IMR-90 (cell line): ENCODE results near the gene DCAF15. TPM values are rescaled to one million over a fixed set of nuclear protein-coding genes. Genes with fewer than 3 reads are reported as not detected.

Experiments used
- ATAC-seq: fragments of 200-7000 bp; cut with Tn5 transposase; 2 replicates; pipeline ENCODE4 v1.9.1; 2020; ENCODE audit warnings: low read depth, mild to moderate bottlenecking, moderate library complexity
- BruUV-seq: library from RNA; stranded (reverse); fragments of 400-500 nt; replicated peaks from 2 replicates; lab custom pipeline; 2021; lab: Mats Ljungman, UMichigan
- CTCF ChIA-PET: fragments of 300-600 bp; formaldehyde crosslinking; extraction: SDS; loops from one replicate; lab custom pipeline; 2021; ENCODE audit warnings: antibody characterized with exemption; lab: Yijun Ruan, JAX
- POLR2A ChIA-PET: fragments of 300-600 bp; sonication (Branson Sonifier 250); formaldehyde crosslinking; loops from one replicate; lab custom pipeline; 2022; ENCODE audit warnings: antibody characterized with exemption; ENCODE audit not compliant: unreplicated experiment; lab: Charles Lee
- DNase-seq: peaks from one replicate; pipeline ENCODE4 v3.0.0; 2013
- H2AFZ ChIP-seq: replicated peaks from 2 replicates; pipeline ENCODE3; 2013; ENCODE audit warnings: low read length, mild to moderate bottlenecking; ENCODE audit not compliant: poor library complexity
- H2AK5ac ChIP-seq: 2 replicates; pipeline ENCODE4 v1.6.1; 2013; ENCODE audit warnings: low read depth, low read length, inconsistent platforms
- H2AK9ac ChIP-seq: replicated peaks from 2 replicates; pipeline ENCODE3; 2013; ENCODE audit warnings: mild to moderate bottlenecking, low read depth, low read length, moderate library complexity; ENCODE audit not compliant: poor library complexity
- H2BK120ac ChIP-seq: 2 replicates; pipeline ENCODE4 v1.6.1; 2013; ENCODE audit warnings: low read depth, low read length, inconsistent platforms
- H2BK15ac ChIP-seq: 3 replicates; pipeline ENCODE4 v1.6.1; 2013; ENCODE audit warnings: low read depth, low read length, inconsistent platforms
- H2BK20ac ChIP-seq: 2 replicates; pipeline ENCODE4 v1.6.1; 2013; ENCODE audit warnings: low read depth, mild to moderate bottlenecking, inconsistent platforms, low read length, moderate library complexity
- H2BK5ac ChIP-seq: 2 replicates; pipeline ENCODE4 v1.6.1; 2013; ENCODE audit warnings: mild to moderate bottlenecking, low read depth, low read length, inconsistent platforms; ENCODE audit not compliant: poor library complexity, severe bottlenecking
- H3K14ac ChIP-seq: replicated peaks from 2 replicates; pipeline ENCODE4 v1.6.1; 2013; ENCODE audit warnings: low read depth, low read length, inconsistent platforms
- H3K18ac ChIP-seq: 2 replicates; pipeline ENCODE4 v1.6.1; 2013; ENCODE audit warnings: low read depth, low read length, control low read depth
- H3K23ac ChIP-seq: 2 replicates; pipeline ENCODE4 v1.6.1; 2013; ENCODE audit warnings: low read depth, low read length, inconsistent platforms
- H3K27ac ChIP-seq: 2 replicates; pipeline ENCODE4 v1.5.1; 2013; ENCODE audit warnings: mild to moderate bottlenecking, control low read depth, low read length; ENCODE audit not compliant: insufficient read depth
- H3K27me3 ChIP-seq: 2 replicates; pipeline ENCODE4 v1.6.1; 2013; ENCODE audit warnings: low read length; ENCODE audit not compliant: control insufficient read depth, insufficient read depth
- H3K36me3 ChIP-seq: 2 replicates; pipeline ENCODE4 v1.6.1; 2013; ENCODE audit warnings: low read length, mixed read lengths; ENCODE audit not compliant: control insufficient read depth, insufficient read depth
- H3K4ac ChIP-seq: 2 replicates; pipeline ENCODE4 v1.6.1; 2013; ENCODE audit warnings: low read depth, low read length, inconsistent platforms
- H3K4me1 ChIP-seq: 2 replicates; pipeline ENCODE4 v1.6.1; 2013; ENCODE audit warnings: low read length, mixed read lengths; ENCODE audit not compliant: control insufficient read depth, insufficient read depth
- H3K4me2 ChIP-seq: 2 replicates; pipeline ENCODE4 v1.6.1; 2013; ENCODE audit warnings: low read depth, mild to moderate bottlenecking, control low read depth, low read length, moderate library complexity
- H3K4me3 ChIP-seq: 2 replicates; pipeline ENCODE4 v1.5.1; 2013; ENCODE audit warnings: low read depth, mild to moderate bottlenecking, control low read depth, low read length, moderate library complexity; ENCODE audit not compliant: insufficient read depth
- H3K56ac ChIP-seq: 2 replicates; pipeline ENCODE4 v1.6.1; 2013; ENCODE audit warnings: low read length, inconsistent platforms; ENCODE audit not compliant: insufficient read depth; ENCODE audit errors: extremely low read depth
- H3K79me1 ChIP-seq, 2 experiments: 2 replicates each; pipeline ENCODE4 v1.6.1; 2013; ENCODE audit warnings: low read length in 2 of 2, inconsistent platforms in 1 of 2, low read depth in 1 of 2
- H3K9ac ChIP-seq: 2 replicates; pipeline ENCODE4 v1.6.1; 2013; ENCODE audit warnings: low read depth, low read length, control low read depth
- H3K9me1 ChIP-seq: 2 replicates; pipeline ENCODE4 v1.6.1; 2013; ENCODE audit warnings: low read length, inconsistent platforms; ENCODE audit not compliant: insufficient read depth
- H3K9me3 ChIP-seq: 2 replicates; pipeline ENCODE4 v1.6.1; 2013; ENCODE audit warnings: low read length; ENCODE audit not compliant: control insufficient read depth, insufficient read depth
- H4K20me1 ChIP-seq: 2 replicates; pipeline ENCODE4 v1.6.1; 2013; ENCODE audit warnings: low read length, inconsistent platforms; ENCODE audit not compliant: insufficient read depth
- H4K5ac ChIP-seq: 2 replicates; pipeline ENCODE4 v1.6.1; 2013; ENCODE audit warnings: mild to moderate bottlenecking, low read depth, low read length, control low read depth
- H4K8ac ChIP-seq, 2 experiments: 2 replicates each; pipeline ENCODE4 v1.6.1; 2013; ENCODE audit warnings: low read depth in 2 of 2, low read length in 2 of 2, control low read depth in 1 of 2, inconsistent platforms in 1 of 2
- H4K91ac ChIP-seq: 2 replicates; pipeline ENCODE4 v1.6.1; 2013; ENCODE audit warnings: low read depth, low read length, inconsistent platforms; ENCODE audit not compliant: insufficient read depth
- BHLHE40 ChIP-seq: fragments of 150-350 bp; IDR thresholded peaks from 2 replicates; pipeline ENCODE4 v1.6.1; 2016; ENCODE audit warnings: mild to moderate bottlenecking, low read depth, low read length
- FOS ChIP-seq: fragments of 150-350 bp; IDR thresholded peaks from 2 replicates; pipeline ENCODE4 v1.6.1; 2016; ENCODE audit warnings: low read depth, low read length
- MXI1 ChIP-seq: IDR thresholded peaks from 2 replicates; pipeline ENCODE4 v1.6.1; 2012; ENCODE audit warnings: low read depth, mild to moderate bottlenecking, low read length, moderate library complexity, borderline replicate concordance
- NFE2L2 ChIP-seq: fragments of 150-350 bp; IDR thresholded peaks from 2 replicates; pipeline ENCODE4 v1.6.1; 2016; ENCODE audit warnings: low read depth, mild to moderate bottlenecking, low read length
- RAD21 ChIP-seq: IDR thresholded peaks from 2 replicates; pipeline ENCODE4 v1.6.1; 2012; ENCODE audit warnings: low read length, improper control_type of control experiment
- RCOR1 ChIP-seq: IDR thresholded peaks from 2 replicates; pipeline ENCODE4 v1.6.1; 2012; ENCODE audit warnings: mild to moderate bottlenecking, low read length, improper control_type of control experiment; ENCODE audit not compliant: insufficient replicate concordance
- RFX5 ChIP-seq: IDR thresholded peaks from 2 replicates; pipeline ENCODE4 v1.8.0; 2012; ENCODE audit warnings: low read depth, mild to moderate bottlenecking, low read length, moderate library complexity
- WGBS, 2 experiments: methylation state at CpG; one replicate each; pipeline versions ENCODE4 v1.1.5 to v1.1.7; 2013; ENCODE audit warnings: missing lambda C conversion rate in 2 of 2; ENCODE audit not compliant: insufficient read length in 1 of 2; ENCODE audit errors: extremely low coverage in 2 of 2; 5-methylcytosine and 5-hydroxymethylcytosine counted together
- dilution Hi-C: fragments of 300-500 bp; cut with HindIII; formaldehyde crosslinking; loops from one replicate; pipeline ENCODE4 v1.14.3; 2018; ENCODE audit warnings: low sequenced_read_pairs; ENCODE audit not compliant: unreplicated experiment
- in situ Hi-C: fragments of 300-500 bp; cut with MboI; formaldehyde crosslinking; loops from 3 replicates; pipeline ENCODE4 v1.14.3; 2019; ENCODE audit warnings: low sequenced_read_pairs, inconsistent platforms, mixed read lengths
- intact Hi-C: fragments of 100-400 bp; cut with micrococcal nuclease; formaldehyde crosslinking; loops from 2 replicates; pipeline ENCODE4 v1.10.0; 2022
- polyA plus RNA-seq, 3 experiments: library from polyadenylated mRNA; depleted of rRNA; stranded (reverse); fragments of >200 nt; gene quantifications; 2 replicates each; pipeline ENCODE4 v1.2.3, GENCODE V29; 2012; ENCODE audit warnings: low replicate concordance in 1 of 3
- total RNA-seq: library from RNA; depleted of rRNA; stranded (reverse); fragments of >200 nt; gene quantifications from 2 replicates; pipeline ENCODE4 v1.2.3, GENCODE V29; 2012
- TF ChIP-seq, protein P1 (sequence below): fragments of 150-350 bp; IDR thresholded peaks from 2 replicates; pipeline ENCODE4 v1.6.1; 2017; ENCODE audit warnings: mild to moderate bottlenecking, antibody characterized with exemption, low read length, low read depth
- TF ChIP-seq, protein P2 (sequence below): conservative IDR thresholded peaks from 2 replicates; pipeline ENCODE4 v1.5.1; 2012; ENCODE audit warnings: mild to moderate bottlenecking, low read depth, low read length, improper control_type of control experiment

DCAF15 gene
- total and polyA plus RNA-seq, 2 of the 4 experiments (the other 2 are of a cell fraction): 6.8 to 31.0 TPM

DNA sequence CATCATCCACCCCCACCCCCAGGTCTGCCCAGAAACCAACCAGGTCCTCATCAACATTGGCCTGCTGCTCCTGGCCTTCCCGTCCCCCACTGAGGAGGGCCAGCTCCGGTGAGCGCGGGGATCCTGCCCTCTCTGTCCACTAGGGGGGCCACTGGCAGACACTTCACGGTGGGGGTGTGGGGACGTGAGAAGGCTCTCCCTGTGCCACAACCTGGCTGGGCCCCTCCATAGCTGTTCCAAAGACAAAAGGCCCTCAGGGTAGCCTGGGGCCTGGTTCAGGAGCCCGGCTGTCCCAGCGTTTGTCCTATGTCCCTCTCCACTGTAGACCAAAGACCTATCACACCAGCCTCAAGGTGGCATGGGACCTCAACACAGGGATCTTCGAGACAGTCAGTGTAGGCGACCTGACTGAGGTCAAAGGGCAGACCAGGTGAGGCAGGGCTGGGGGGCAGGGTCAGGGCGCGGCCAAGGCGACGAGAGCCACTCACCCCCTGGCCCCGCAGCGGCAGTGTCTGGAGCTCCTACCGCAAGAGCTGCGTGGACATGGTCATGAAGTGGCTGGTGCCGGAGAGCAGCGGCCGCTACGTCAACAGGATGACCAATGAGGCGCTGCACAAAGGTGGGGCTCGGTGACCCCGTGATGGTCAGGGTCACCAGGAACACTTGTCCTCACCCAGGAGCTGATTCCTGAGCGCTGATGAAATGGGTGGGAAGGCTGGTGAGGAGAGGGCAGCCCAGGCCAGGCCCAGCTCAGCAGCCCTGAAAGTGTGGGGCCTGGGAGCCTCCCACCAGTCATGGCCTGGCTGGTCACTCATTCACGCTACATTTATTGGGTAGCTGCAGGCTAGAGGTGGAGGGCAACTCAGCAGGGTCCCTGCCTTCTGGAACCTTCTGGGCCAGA lies 7.9 kb downstream of the DCAF15 start:
- Histone ChIP-seq H2AK5ac (no peak overlapping the region), H3K27me3 (no peaks in the 10 kb centered on the region), H2BK15ac (no peak overlapping the region), H4K8ac (no peak overlapping the region), H3K9me3 (no peaks in the 10 kb centered on the region), H3K4me3 (no peak overlapping the region), H2BK120ac (no peak overlapping the region), H3K36me3 (peaks cover 48% of the 10 kb centered on the region), H3K4ac (no peak overlapping the region), H3K27ac (no peak overlapping the region), H3K9me1 (no peaks in the 10 kb centered on the region), H4K91ac (no peak overlapping the region), H3K56ac (no peak overlapping the region), H2AK9ac (peak overlapping the region; percentile 37), H3K18ac (no peak overlapping the region), H3K4me1 (peaks cover 9% of the 10 kb centered on the region), H2AFZ (no peak overlapping the region), H2BK5ac (no peak overlapping the region), H3K9ac (no peak overlapping the region), H4K5ac (no peak overlapping the region), H2BK20ac (no peak overlapping the region), H3K79me1 (peaks cover 0 to 13% of the 10 kb centered on the region in 2 experiments; a peak in 2 of 4 replicates), H3K4me2 (no peak overlapping the region), H4K20me1 (peaks cover 7% of the 10 kb centered on the region), H3K14ac (no peak overlapping the region), H3K23ac (no peak overlapping the region)
- no TSS peak for BruUV-seq
- ATAC-seq: no peak
- dilution Hi-C loops (no loop called here), intact Hi-C loops (no loop called here), in situ Hi-C loops (no loop called here)
- no peak for DNase-seq
- ChIA-PET POLR2A (interaction anchor here (0.6 kb wide), 1 partner anchor 204 kb away, joined by 5 read pairs; no protein-coding TSS in a partner anchor), CTCF (no interaction called here)
- 98% methylated on average over 19 of the region's 27 CpGs; no CpG with 5 or more reads in 1 of the 2 experiments for WGBS, 2 experiments
- TF ChIP-seq RCOR1 (no peak), BHLHE40 (no peak), FOS (no peak), MXI1 (no peak), NFE2L2 (no peak), RAD21 (0 out of 2 replicates have a peak, but pooled peaks have one; percentile 6), RFX5 (no peak)
- TF ChIP-seq, protein P1, sequence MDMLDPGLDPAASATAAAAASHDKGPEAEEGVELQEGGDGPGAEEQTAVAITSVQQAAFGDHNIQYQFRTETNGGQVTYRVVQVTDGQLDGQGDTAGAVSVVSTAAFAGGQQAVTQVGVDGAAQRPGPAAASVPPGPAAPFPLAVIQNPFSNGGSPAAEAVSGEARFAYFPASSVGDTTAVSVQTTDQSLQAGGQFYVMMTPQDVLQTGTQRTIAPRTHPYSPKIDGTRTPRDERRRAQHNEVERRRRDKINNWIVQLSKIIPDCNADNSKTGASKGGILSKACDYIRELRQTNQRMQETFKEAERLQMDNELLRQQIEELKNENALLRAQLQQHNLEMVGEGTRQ: no peak
- TF ChIP-seq, protein P2, sequence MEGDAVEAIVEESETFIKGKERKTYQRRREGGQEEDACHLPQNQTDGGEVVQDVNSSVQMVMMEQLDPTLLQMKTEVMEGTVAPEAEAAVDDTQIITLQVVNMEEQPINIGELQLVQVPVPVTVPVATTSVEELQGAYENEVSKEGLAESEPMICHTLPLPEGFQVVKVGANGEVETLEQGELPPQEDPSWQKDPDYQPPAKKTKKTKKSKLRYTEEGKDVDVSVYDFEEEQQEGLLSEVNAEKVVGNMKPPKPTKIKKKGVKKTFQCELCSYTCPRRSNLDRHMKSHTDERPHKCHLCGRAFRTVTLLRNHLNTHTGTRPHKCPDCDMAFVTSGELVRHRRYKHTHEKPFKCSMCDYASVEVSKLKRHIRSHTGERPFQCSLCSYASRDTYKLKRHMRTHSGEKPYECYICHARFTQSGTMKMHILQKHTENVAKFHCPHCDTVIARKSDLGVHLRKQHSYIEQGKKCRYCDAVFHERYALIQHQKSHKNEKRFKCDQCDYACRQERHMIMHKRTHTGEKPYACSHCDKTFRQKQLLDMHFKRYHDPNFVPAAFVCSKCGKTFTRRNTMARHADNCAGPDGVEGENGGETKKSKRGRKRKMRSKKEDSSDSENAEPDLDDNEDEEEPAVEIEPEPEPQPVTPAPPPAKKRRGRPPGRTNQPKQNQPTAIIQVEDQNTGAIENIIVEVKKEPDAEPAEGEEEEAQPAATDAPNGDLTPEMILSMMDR: peak; percentile 29; the same call in 1 of the 2 replicates
